Measurements from ENCODE around the gene AAK1. TPM values are rescaled to one million over a fixed set of nuclear protein-coding genes. Genes with fewer than 3 reads are reported as not detected.

AAK1 gene
- total RNA-seq, 1 donor from 2014 or later = 48.6 TPM

- H3K27me3 ChIP-seq = no peaks in the 10 kb centered on the region
- H3K36me3 ChIP-seq = peaks cover 0 to 31% of the 10 kb centered on the region in 2 donors
- H3K4me3 ChIP-seq = no peak overlapping the region
- no peak for TF ChIP-seq POLR2A (IDR thresholded peaks at IDR 0.05)
- no peaks in the 10 kb centered on the region for H3K9me3 ChIP-seq
- no peak for DNase-seq (ENCODE audit: extremely low spot score in 2 of 2)
- no peak overlapping the region for H3K27ac ChIP-seq
- intact Hi-C loops (cut with DNase I) = no loop called here
- H3K4me1 ChIP-seq = no peaks in the 10 kb centered on the region
These were observed 105.3 kb downstream of the AAK1 start for GRCh38 chr2:69538249-69538648.

DNA sequence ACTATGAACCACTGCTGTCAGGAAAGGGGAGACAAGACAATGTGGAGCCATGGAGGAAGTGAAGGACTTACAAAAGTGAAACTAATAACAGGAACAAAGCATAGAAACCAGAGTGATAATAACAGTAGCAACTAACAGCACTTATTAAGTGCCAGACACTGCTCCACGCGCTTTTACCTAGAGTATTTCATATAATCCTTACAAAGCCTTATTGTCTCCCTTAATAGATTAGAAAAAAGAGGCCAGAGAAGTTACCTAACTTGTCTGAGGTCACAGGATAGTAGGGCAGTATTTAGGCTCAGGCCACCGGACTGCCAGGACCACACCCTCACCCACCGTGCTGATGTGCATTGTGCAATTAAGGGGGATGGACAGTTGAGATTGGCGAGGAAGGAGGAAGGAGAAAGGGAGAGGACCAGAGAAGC, 107.7 kb downstream of the AAK1 start:
- Histone ChIP-seq H3K27me3 (no peaks in the 10 kb centered on the region), H3K9me3 (no peaks in the 10 kb centered on the region), H3K4me3 (no peak overlapping the region), H3K36me3 (peaks cover 0 to 32% of the 10 kb centered on the region in 2 donors), H3K27ac (no peak overlapping the region), H3K4me1 (no peaks in the 10 kb centered on the region)
- no peak for TF ChIP-seq POLR2A (IDR thresholded peaks at IDR 0.05)
- no peak for TF ChIP-seq POLR2AphosphoS5 (IDR thresholded peaks at IDR 0.05; ENCODE audit: insufficient read depth in 1 of 2, low read depth in 1 of 2)
- TF ChIP-seq, protein P1, sequence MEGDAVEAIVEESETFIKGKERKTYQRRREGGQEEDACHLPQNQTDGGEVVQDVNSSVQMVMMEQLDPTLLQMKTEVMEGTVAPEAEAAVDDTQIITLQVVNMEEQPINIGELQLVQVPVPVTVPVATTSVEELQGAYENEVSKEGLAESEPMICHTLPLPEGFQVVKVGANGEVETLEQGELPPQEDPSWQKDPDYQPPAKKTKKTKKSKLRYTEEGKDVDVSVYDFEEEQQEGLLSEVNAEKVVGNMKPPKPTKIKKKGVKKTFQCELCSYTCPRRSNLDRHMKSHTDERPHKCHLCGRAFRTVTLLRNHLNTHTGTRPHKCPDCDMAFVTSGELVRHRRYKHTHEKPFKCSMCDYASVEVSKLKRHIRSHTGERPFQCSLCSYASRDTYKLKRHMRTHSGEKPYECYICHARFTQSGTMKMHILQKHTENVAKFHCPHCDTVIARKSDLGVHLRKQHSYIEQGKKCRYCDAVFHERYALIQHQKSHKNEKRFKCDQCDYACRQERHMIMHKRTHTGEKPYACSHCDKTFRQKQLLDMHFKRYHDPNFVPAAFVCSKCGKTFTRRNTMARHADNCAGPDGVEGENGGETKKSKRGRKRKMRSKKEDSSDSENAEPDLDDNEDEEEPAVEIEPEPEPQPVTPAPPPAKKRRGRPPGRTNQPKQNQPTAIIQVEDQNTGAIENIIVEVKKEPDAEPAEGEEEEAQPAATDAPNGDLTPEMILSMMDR (IDR thresholded peaks at IDR 0.05) = no peak
- intact Hi-C loops (cut with DNase I) = no loop called here
- no peak for DNase-seq (ENCODE audit: extremely low spot score in 2 of 2)

- Histone ChIP-seq H3K27ac (no peak overlapping the region), H3K4me3 (no peak overlapping the region), H3K9me3 (no peaks in the 10 kb centered on the region), H3K27me3 (no peaks in the 10 kb centered on the region), H3K36me3 (peaks cover 0 to 44% of the 10 kb centered on the region in 2 donors), H3K4me1 (no peaks in the 10 kb centered on the region)
- intact Hi-C loops (cut with DNase I) = no loop called here
- no peak for DNase-seq (ENCODE audit: extremely low spot score in 2 of 2)
- TF ChIP-seq, protein P1 (IDR thresholded peaks at IDR 0.05) = no peak
- TF ChIP-seq POLR2A (IDR thresholded peaks at IDR 0.05) (no peak), POLR2AphosphoS5 (IDR thresholded peaks at IDR 0.05; ENCODE audit: insufficient read depth in 1 of 2, low read depth in 1 of 2) (no peak)
These were observed 112.4 kb downstream of the AAK1 start for GRCh38 chr2:69531186-69531585.

DNA sequence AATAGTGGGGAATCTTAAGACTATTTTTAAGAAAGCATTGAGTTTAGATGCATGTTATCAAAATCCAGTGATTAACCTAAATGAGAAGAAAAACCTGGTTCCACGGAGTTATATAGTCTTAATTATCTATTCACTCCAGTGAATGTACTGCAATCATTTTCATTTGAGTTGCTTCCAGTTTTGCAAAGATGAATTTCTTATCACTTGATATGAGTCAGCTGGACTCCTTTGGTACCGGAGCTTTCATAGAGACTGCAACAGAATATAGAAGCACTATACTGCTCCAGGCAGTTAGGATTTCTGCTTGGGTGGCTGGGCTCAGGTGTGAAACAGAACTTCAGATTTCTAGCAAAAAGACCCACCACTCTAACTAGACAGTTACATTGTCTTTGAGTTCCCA, 114.1 kb downstream of the AAK1 start:
- DNase-seq (ENCODE audit: extremely low spot score in 2 of 2) = no peak
- intact Hi-C loops (cut with DNase I) = no loop called here
- H3K9me3 ChIP-seq = no peaks in the 10 kb centered on the region
- H3K4me3 ChIP-seq = no peak overlapping the region
- peaks cover 0 to 43% of the 10 kb centered on the region in 2 donors for H3K36me3 ChIP-seq
- TF ChIP-seq, protein P1 (IDR thresholded peaks at IDR 0.05) = no peak
- no peak for TF ChIP-seq POLR2A (IDR thresholded peaks at IDR 0.05)
- TF ChIP-seq POLR2AphosphoS5 (IDR thresholded peaks at IDR 0.05; ENCODE audit: insufficient read depth in 1 of 2, low read depth in 1 of 2) = no peak
- H3K27me3 ChIP-seq = no peaks in the 10 kb centered on the region
- H3K27ac ChIP-seq = no peak overlapping the region
- H3K4me1 ChIP-seq = no peaks in the 10 kb centered on the region

- H3K36me3 ChIP-seq = peaks cover 0 to 25% of the 10 kb centered on the region in 2 donors
- H3K27ac ChIP-seq = no peak overlapping the region
- no peak for DNase-seq (ENCODE audit: extremely low spot score in 2 of 2)
- intact Hi-C loops (cut with DNase I) = no loop called here
- TF ChIP-seq POLR2AphosphoS5 (IDR thresholded peaks at IDR 0.05; ENCODE audit: insufficient read depth in 1 of 2, low read depth in 1 of 2) = no peak
- no peak for TF ChIP-seq POLR2A (IDR thresholded peaks at IDR 0.05)
- TF ChIP-seq, protein P1 (IDR thresholded peaks at IDR 0.05) = no peak
- H3K4me1 ChIP-seq = no peaks in the 10 kb centered on the region
- no peaks in the 10 kb centered on the region for H3K27me3 ChIP-seq
- H3K4me3 ChIP-seq = no peak overlapping the region
- H3K9me3 ChIP-seq = no peaks in the 10 kb centered on the region
These were observed 118.3 kb downstream of the AAK1 start for GRCh38 chr2:69525261-69525660.
